Dedifferentiated amniotic fluid mesenchymal stem cell (primary cell): ENCODE data around the gene DPYSL5.
"Not testable (repeated sequence)": the region's sequence is repeated elsewhere in the genome, so short reads cannot be mapped to it uniquely, and the experiment has no call there.

Source experiments
- DNase-seq: peaks from one replicate; pipeline ENCODE4 v3.0.0-alpha.2; 2016; ENCODE audit errors: extremely low spot score

The DPYSL5 gene

GRCh38 chr2:26875065-26875634 lies 27.2 kb downstream of the DPYSL5 start:
- DNase-seq, result no peak

GRCh38 chr2:26875808-26876207 lies 27.9 kb downstream of the DPYSL5 start:
- no peak for DNase-seq

DNA sequence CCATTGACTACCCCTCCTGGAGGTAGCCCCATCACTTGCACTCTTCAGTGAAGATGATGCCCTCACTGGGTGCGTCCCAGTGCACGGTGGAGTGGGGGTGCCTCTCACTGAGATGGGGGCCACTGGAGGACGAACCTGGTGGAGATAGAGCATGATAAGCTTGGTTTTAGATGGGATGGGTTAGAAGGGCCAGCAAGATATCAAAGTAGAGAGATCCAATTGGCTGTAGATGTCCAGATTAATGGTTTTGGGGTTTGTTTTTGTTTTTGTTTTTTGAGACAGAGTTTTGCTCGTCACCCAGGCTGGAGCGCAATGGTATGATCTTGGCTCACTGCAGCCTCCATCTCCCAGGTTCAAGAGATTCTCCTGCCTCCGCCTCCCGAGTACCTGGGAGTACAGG lies 28.3 kb downstream of the DPYSL5 start:
- no peak for DNase-seq

DNA sequence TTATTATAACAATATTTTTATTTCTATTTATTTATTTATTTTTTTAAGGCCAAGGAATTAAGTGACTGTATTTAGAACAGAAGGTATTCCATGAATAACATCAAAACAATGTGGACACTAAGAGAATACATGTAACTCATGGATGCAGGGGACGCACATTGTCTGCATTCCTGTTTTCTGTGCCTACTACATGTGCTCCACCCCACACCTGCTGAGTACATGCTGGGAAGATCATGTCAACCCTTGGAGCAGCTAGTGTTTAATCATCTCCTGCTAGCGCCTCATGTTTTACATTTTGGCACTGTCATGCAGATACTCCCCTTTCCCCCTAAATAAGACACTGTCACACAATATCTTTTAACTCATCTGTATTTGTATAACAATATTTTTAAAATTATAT lies 29.3 kb downstream of the DPYSL5 start:
- no peak for DNase-seq

- no peak for DNase-seq
Observed at GRCh38 chr2:26880161-26880560, 32.2 kb downstream of the DPYSL5 start.

DNA sequence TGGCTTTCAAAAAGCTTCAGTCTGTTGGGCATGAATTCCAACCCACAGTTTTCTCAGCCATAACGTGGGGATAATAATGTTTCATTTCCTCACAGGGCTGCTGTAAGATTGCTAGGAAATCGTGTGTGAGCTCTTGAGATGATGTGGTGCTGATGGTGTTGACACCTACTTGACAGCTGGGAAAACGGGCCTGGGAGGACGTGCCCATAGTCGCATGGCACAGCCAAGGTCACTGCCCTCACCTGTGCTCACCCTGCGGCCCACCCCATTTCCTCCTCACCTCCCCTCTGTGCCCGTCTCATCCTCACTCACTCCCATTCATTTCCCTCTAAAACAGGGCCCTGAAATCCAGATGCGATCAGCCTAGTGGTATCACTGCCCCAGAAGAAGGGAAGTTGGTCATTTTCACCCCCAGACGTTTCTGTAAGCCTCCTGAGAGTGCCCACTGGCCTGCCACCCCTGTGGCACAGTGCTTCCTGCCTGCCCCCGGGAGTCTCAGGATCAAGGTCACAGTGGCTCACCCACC lies 33.0 kb downstream of the DPYSL5 start:
- no peak for DNase-seq

GRCh38 chr2:26882220-26882619 lies 34.3 kb downstream of the DPYSL5 start:
- DNase-seq, result not testable (repeated sequence)

- no peak for DNase-seq
Observed at GRCh38 chr2:26883956-26884355, 36.0 kb downstream of the DPYSL5 start.

- no peak for DNase-seq
Observed at GRCh38 chr2:26884486-26884885, 36.6 kb downstream of the DPYSL5 start.

- no peak for DNase-seq
Observed at GRCh38 chr2:26885651-26886329, 37.9 kb downstream of the DPYSL5 start.

- no peak for DNase-seq
Observed at GRCh38 chr2:26886736-26887135, 38.8 kb downstream of the DPYSL5 start.

- no peak for DNase-seq
Observed at GRCh38 chr2:26887151-26887550, 39.2 kb downstream of the DPYSL5 start.

GRCh38 chr2:26889796-26890195 lies 41.9 kb downstream of the DPYSL5 start:
- DNase-seq, result no peak

- DNase-seq, result no peak
Observed at GRCh38 chr2:26890341-26891000, 42.5 kb downstream of the DPYSL5 start.

DNA sequence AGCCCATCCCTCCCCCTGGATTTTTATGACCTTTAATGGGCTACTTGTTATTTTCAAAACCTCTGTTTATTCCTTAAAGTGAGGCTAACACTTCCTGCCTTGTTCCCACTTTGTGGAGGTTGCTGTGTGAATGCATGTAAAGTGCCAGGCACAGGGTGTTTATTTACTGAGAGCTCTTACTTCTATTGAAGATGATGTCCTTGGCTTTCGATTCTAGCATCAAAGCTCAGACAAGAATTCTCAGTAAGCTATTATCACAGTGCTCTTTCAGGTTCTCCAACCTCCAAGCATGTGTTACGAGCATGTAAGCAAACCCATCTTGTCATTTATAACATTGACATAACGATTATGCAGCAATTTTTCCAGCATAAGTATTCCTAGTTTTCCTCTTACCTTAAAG lies 44.2 kb downstream of the DPYSL5 start:
- DNase-seq, result no peak

DNA sequence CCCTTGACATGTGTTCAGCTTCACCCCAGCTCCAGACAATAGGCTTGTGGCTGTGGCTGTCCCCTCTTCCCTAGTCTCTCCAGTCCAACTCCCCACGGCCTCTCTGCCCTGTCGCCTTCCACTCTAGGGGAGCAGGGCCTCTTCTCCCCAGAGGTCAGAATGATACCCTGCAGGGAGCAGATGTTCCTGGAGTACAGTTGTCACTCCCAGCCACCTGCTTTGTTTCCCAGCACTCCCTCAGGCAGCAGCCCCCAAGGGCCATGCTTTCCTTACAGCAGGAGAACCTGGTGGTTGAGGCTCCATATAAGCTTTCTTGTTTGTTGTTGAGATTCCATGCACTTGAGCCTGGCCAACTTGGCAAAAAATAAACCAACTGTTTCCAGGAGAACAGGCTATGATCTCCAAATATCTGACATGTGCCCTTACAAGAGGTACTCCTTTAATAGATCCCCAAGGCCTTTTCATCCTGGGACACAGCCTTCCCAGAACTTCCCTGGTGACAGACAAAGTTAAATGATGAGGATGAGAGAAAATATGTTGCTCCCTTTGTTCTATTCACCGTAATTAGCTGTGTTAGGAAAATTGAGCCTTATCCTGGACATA lies 45.1 kb downstream of the DPYSL5 start:
- DNase-seq, result no peak

- DNase-seq, result no peak
Observed at GRCh38 chr2:26894136-26894535, 46.2 kb downstream of the DPYSL5 start.

- DNase-seq, result no peak
Observed at GRCh38 chr2:26897807-26898479, 50.0 kb downstream of the DPYSL5 start.

- no peak for DNase-seq
Observed at GRCh38 chr2:26898480-26899078, 50.6 kb downstream of the DPYSL5 start.

DNA sequence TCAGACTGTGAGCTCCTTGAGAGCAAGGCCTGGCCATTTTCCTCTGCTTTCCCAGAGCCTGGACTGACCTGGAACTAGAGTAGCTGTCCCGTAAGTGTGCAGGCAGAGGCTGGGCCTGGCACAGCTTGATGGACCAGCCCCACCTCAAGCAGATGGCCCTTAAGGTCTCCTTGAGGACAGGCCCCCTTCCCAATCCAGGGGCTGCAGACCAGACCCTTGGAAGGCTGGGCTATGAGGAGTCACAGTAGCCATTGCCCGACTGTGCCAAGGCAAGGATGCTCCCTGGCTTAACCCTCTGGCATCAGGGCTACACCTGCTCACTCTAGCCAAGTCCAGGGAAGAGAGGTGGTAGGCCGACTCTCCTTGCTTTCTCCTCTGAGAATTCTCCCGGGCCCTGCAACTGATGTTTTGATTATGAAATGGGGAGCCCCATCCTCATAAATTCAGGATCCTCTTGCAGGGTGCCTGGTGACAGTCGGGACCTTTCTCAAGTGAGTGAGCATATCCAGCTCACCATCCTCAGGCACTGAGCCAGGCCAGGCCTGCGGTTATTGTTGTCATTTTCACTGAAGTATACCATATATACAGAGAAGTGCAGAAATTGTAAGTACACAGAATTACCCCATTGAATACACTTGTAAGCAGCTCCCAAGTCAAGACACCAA lies 51.7 kb downstream of the DPYSL5 start:
- DNase-seq, result no peak

DNA sequence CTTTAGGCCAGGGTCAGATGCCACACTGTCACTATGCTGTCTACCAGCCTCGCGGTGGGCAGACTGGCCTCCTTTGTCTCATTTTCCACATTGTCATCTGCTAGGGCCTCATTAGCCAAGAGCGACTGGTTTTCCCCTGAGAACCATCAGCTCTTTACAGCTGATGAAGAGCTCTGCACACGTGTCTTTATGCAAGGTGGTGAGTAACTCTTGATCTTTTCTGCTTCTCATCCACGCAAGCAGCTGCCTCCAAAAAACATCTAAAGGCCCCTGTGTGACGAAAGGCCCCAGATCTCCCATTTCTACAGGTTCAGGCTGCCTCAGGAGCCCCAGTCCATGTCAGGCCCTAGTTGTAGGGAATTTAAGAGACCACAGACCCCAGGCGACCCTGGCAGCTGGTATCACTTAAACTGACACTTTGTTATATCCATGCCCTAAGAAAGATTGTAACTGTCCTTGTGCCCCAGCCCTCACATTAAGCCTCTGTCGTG lies 52.9 kb downstream of the DPYSL5 start:
- DNase-seq, result no peak
